Gastroesophageal sphincter (tissue), 3 donors: Measurements from ENCODE around the gene KIAA1217.

ENCODE experiments used
- CTCF ChIP-seq, 4 experiments: fragments of 200-600 bp in 2 of 4; fragments of 450-650 bp in 2 of 4; sonication (generic) in 1 of 4; IDR thresholded peaks; one replicate each; pipeline ENCODE4 v1.5.1; 2017 to 2019; ENCODE audit warnings: antibody characterized with exemption in 4 of 4, mild to moderate bottlenecking in 2 of 4, moderate library complexity in 2 of 4
- EP300 ChIP-seq: sonication (generic); formaldehyde crosslinking; IDR thresholded peaks from one replicate; pipeline ENCODE4 v1.6.1; 2017; ENCODE audit warnings: antibody characterized with exemption, mild to moderate bottlenecking
- POLR2A ChIP-seq, 2 donors: fragments of 450-650 bp; IDR thresholded peaks; one replicate each; pipeline ENCODE4 v1.6.1; 2017; ENCODE audit warnings: antibody characterized with exemption in 2 of 2, mild to moderate bottlenecking in 2 of 2, moderate library complexity in 1 of 2

- TF ChIP-seq EP300 (no peak), CTCF (IDR thresholded peaks at IDR 0.05) (no peak), POLR2A (IDR thresholded peaks at IDR 0.05) (no peak)
Observed at GRCh38 chr10:24396396-24396795, 187.5 kb downstream of the KIAA1217 start.
